ENCODE data around the gene CDH4. TPM values are rescaled to one million over a fixed set of nuclear protein-coding genes. Genes with fewer than 3 reads are reported as not detected.

CDH4 gene
- total RNA-seq, 2 experiments from 2014 or later, result not detected

DNA sequence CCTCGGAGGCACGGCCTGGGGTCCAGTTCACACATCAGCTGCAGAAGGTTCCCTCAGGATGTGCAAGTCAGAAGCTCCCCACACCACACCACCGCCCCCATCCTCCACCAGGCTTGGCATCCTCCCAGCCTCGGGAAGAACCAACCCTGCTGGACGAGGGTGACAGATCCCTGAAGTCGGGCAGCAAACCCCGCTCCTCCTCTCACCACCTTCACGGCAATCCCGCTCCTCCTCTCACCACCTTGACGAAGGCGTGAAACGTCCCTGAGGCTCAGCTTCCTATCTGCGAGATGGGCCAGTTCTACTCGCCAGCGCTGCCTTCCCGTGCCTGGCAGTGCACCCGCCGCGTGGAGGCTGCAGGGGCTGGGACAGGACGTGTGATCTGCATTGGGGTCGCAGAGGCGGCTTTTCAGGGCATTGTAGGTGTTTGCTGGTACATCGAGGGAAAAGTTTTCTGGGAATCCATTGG, 486.6 kb downstream of the CDH4 start:
- ChIA-PET POLR2A (no interaction called here), CTCF (ENCODE audit: unreplicated experiment) (no interaction called here)
- no peak overlapping the region for H3K4me2 ChIP-seq (ENCODE audit: low read length)
- H3K27ac ChIP-seq (ENCODE audit: low read depth, low read length, poor library complexity, severe bottlenecking), result no peak overlapping the region
- H3K79me2 ChIP-seq (ENCODE audit: insufficient read depth, low read depth, low read length), result no peaks in the 10 kb centered on the region
- no peaks in the 10 kb centered on the region for H3K4me1 ChIP-seq (ENCODE audit: insufficient read depth, low read length, poor library complexity, severe bottlenecking)
- H3K36me3 ChIP-seq (ENCODE audit: insufficient read depth, low read length), result no peaks in the 10 kb centered on the region
- BruUV-seq (replicated peaks), result no TSS peak
- no peaks in the 10 kb centered on the region for H3K9me2 ChIP-seq (ENCODE audit: insufficient read depth, low read length)
- TF ChIP-seq EZH2phosphoT487 (IDR thresholded peaks at IDR 0.05; ENCODE audit: borderline replicate concordance, low read depth, low read length), result no peak
- TF ChIP-seq, protein P1, sequence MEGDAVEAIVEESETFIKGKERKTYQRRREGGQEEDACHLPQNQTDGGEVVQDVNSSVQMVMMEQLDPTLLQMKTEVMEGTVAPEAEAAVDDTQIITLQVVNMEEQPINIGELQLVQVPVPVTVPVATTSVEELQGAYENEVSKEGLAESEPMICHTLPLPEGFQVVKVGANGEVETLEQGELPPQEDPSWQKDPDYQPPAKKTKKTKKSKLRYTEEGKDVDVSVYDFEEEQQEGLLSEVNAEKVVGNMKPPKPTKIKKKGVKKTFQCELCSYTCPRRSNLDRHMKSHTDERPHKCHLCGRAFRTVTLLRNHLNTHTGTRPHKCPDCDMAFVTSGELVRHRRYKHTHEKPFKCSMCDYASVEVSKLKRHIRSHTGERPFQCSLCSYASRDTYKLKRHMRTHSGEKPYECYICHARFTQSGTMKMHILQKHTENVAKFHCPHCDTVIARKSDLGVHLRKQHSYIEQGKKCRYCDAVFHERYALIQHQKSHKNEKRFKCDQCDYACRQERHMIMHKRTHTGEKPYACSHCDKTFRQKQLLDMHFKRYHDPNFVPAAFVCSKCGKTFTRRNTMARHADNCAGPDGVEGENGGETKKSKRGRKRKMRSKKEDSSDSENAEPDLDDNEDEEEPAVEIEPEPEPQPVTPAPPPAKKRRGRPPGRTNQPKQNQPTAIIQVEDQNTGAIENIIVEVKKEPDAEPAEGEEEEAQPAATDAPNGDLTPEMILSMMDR (conservative IDR thresholded peaks at IDR 0.05; ENCODE audit: low read length), result no peak
- H4K20me1 ChIP-seq (ENCODE audit: insufficient read depth, low read length), result no peaks in the 10 kb centered on the region
- DNase-seq (ENCODE audit: low spot score), result no peak
- no peak overlapping the region for H3K4me3 ChIP-seq (ENCODE audit: low read depth, low read length, poor library complexity, severe bottlenecking)
- no peak overlapping the region for H2AFZ ChIP-seq (ENCODE audit: low read length)
- no peaks in the 10 kb centered on the region for H3K9me3 ChIP-seq (ENCODE audit: low read length)
- intact Hi-C loops (cut with micrococcal nuclease; ENCODE audit: unreplicated experiment), result no loop called here

DNA sequence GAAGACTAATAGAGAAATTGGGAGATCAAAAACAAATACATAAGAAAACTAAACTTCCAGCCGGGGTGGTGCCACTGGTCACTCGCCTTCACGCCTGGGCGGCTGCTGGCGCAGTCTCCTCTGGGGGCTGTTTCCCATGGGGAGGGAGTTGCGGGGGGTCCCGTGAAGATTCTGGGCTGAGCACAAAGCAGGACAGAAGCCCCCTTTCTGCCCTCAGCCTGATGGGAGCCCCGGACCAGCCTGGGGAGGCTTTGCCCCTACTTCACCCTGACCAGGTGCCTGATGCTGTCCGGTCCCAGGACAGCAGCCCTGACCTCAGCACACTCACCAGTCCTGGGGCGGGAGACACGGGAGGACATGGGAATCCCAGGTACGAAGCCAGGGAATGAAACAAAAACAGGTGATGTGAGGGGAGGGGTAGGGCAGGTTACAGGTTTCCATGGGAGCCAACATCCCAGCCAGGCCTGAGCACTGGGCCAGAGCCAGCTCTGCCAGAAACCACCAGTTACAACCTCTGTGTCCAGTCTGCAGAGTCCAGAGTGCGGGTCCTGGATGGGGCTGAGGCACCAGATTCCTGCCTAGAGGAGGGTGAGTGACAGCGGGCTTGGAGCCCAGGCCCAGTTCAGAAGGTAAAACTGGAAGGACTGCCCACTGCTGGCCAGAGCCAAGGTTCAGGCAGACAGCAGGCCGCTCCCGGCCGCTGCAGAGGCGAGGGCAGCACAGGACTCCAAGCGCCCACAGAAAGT, 487.2 kb downstream of the CDH4 start:
- H3K9me3 ChIP-seq (ENCODE audit: low read length), result no peaks in the 10 kb centered on the region
- BruUV-seq (replicated peaks), result no TSS peak
- no peaks in the 10 kb centered on the region for H4K20me1 ChIP-seq (ENCODE audit: insufficient read depth, low read length)
- H3K79me2 ChIP-seq (ENCODE audit: insufficient read depth, low read depth, low read length), result no peaks in the 10 kb centered on the region
- ChIA-PET POLR2A (no interaction called here), CTCF (ENCODE audit: unreplicated experiment) (no interaction called here)
- H3K9me2 ChIP-seq (ENCODE audit: insufficient read depth, low read length), result no peaks in the 10 kb centered on the region
- no peak overlapping the region for H3K4me2 ChIP-seq (ENCODE audit: low read length)
- TF ChIP-seq, protein P1 (conservative IDR thresholded peaks at IDR 0.05; ENCODE audit: low read length), result no peak
- H3K27ac ChIP-seq (ENCODE audit: low read depth, low read length, poor library complexity, severe bottlenecking), result no peak overlapping the region
- H3K36me3 ChIP-seq (ENCODE audit: insufficient read depth, low read length), result no peaks in the 10 kb centered on the region
- DNase-seq (ENCODE audit: low spot score), result no peak
- no peak overlapping the region for H3K4me3 ChIP-seq (ENCODE audit: low read depth, low read length, poor library complexity, severe bottlenecking)
- H2AFZ ChIP-seq (ENCODE audit: low read length), result no peak overlapping the region
- H3K4me1 ChIP-seq (ENCODE audit: insufficient read depth, low read length, poor library complexity, severe bottlenecking), result no peaks in the 10 kb centered on the region
- intact Hi-C loops (cut with micrococcal nuclease; ENCODE audit: unreplicated experiment), result no loop called here

DNA sequence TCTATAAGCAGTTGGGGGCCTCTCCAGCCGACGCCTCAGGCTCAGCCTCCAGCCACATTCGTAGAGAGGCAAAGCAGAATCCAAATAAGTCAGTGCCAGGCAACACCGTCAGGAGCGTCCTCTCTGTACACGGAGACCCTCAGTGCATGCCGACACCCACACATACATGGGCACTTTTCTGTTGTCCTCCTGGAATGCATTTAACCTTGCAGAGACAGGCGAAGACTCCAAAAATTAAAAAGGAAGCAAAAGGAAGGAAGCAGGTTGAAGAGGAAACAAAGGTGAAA, 487.7 kb downstream of the CDH4 start:
- H2AFZ ChIP-seq (ENCODE audit: low read length), result no peak overlapping the region
- no peaks in the 10 kb centered on the region for H3K79me2 ChIP-seq (ENCODE audit: insufficient read depth, low read depth, low read length)
- H3K4me1 ChIP-seq (ENCODE audit: insufficient read depth, low read length, poor library complexity, severe bottlenecking), result no peaks in the 10 kb centered on the region
- TF ChIP-seq, protein P1 (conservative IDR thresholded peaks at IDR 0.05; ENCODE audit: low read length), result no peak
- no peak for TF ChIP-seq EZH2phosphoT487 (IDR thresholded peaks at IDR 0.05; ENCODE audit: borderline replicate concordance, low read depth, low read length)
- ChIA-PET POLR2A (no interaction called here), CTCF (ENCODE audit: unreplicated experiment) (no interaction called here)
- H3K9me2 ChIP-seq (ENCODE audit: insufficient read depth, low read length), result no peaks in the 10 kb centered on the region
- intact Hi-C loops (cut with micrococcal nuclease; ENCODE audit: unreplicated experiment), result no loop called here
- no peaks in the 10 kb centered on the region for H3K36me3 ChIP-seq (ENCODE audit: insufficient read depth, low read length)
- no peak overlapping the region for H3K4me3 ChIP-seq (ENCODE audit: low read depth, low read length, poor library complexity, severe bottlenecking)
- BruUV-seq (replicated peaks), result no TSS peak
- H3K9me3 ChIP-seq (ENCODE audit: low read length), result no peaks in the 10 kb centered on the region
- no peak for DNase-seq (ENCODE audit: low spot score)
- no peak overlapping the region for H3K27ac ChIP-seq (ENCODE audit: low read depth, low read length, poor library complexity, severe bottlenecking)
- no peaks in the 10 kb centered on the region for H4K20me1 ChIP-seq (ENCODE audit: insufficient read depth, low read length)
- no peak overlapping the region for H3K4me2 ChIP-seq (ENCODE audit: low read length)

Measured in OCI-LY7 (cell line).